ENCODE measurements around the gene HPSE2. TPM values are rescaled to one million over a fixed set of nuclear protein-coding genes. Genes with fewer than 3 reads are reported as not detected.

HPSE2 gene
- total RNA-seq, 2 experiments from 2014 or later = not detected

DNA sequence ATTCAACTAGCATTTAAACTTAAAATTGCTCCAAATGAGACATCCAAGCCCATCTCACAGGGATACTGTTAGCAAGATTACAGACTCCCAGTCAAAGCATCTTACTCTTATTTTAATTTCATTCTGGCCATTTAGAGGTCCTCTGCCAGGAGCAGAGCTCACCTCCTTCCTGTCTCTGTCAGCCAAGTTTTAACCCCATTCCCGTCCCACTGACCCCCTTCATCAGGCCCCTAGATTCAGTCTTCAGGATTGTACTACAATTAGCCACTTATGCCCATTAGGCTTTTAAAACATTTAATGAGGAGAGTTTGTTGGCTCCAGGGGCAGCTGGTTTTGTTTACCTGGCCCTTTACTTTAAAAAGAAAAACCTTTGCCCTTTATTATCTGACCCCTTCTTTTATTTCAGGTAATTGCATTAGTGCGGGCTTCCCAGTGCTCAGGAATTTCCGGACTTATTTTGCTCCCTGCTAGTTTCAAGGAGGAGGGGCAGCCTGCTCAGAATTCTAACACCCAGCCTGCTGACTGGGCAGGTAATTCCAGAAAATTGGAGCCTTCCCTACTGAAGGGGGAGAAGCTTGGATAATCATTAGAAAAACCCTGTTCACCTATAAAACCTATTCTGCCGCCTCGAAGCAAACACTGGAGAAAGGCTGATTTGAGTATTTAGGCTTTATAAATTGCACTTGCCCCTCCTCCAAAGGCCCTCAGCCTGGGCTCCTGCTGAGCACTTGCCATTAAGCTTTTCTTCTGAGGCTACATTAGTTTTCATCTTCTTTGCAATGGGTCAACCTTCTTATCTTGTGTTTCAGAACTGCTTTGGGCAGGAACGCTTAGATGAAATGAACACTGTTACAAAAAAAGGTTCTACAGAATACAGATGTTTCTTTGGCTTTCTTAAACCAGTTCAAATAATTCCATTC is 588.4 kb downstream of the HPSE2 start:
- Mint-ChIP-seq H3K4me3 (no peak overlapping the region), H3K27me3 (peaks cover 7% of the 10 kb centered on the region), H3K4me1 (no peaks in the 10 kb centered on the region), H3K36me3 (ENCODE audit: low read depth) (no peaks in the 10 kb centered on the region), H3K27ac (no peak overlapping the region), H3K9me3 (no peaks in the 10 kb centered on the region)
- POLR2A ChIA-PET = no interaction called here
- no peak for DNase-seq
- CTCF ChIA-PET = no interaction called here

DNA sequence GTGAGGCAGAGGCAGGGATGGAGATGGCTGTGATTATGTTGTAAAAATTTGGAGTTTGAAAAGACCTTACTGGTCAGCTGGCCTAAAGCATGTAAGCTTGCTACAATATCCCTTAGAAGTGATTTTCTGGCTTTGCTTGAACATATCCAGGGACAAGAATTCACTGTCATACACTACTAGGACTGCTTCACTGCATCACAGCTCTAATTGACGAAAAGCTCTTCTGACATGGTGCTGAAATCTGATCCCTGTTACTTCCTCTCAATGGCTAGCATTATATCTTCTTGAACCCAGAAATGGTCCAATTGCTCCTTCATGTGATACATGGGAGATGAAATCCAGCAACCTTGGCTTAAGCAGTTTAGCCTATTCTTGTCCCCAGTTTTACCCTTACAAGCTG is 591.2 kb downstream of the HPSE2 start:
- no peak for DNase-seq
- no peak overlapping the region for H3K4me3 Mint-ChIP-seq
- POLR2A ChIA-PET = no interaction called here
- H3K36me3 Mint-ChIP-seq (ENCODE audit: low read depth) = no peaks in the 10 kb centered on the region
- peaks cover 5% of the 10 kb centered on the region for H3K27me3 Mint-ChIP-seq
- no peaks in the 10 kb centered on the region for H3K4me1 Mint-ChIP-seq
- no peaks in the 10 kb centered on the region for H3K9me3 Mint-ChIP-seq
- CTCF ChIA-PET = no interaction called here
- H3K27ac Mint-ChIP-seq = no peak overlapping the region

DNA sequence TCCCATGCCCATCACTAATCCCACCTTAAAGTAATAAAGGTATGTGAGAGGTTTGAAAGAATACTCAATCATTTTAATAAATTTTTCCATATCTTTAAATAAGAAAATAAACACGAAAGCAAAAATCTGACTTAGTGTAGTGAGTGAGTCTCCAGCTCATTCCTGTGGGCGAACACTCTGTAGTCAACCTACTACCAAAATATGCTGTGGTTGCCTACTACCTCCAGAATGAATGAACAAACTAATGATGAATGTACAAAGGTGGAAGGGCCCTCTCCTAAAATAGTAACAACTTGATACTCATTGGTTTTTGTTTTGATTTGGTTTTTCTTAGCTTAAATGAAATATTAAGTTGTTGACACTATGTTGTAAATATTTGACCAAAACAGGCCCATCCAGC is 593.4 kb downstream of the HPSE2 start:
- no peaks in the 10 kb centered on the region for H3K4me1 Mint-ChIP-seq
- H3K9me3 Mint-ChIP-seq = no peaks in the 10 kb centered on the region
- H3K27ac Mint-ChIP-seq = no peak overlapping the region
- no peak overlapping the region for H3K4me3 Mint-ChIP-seq
- H3K36me3 Mint-ChIP-seq (ENCODE audit: low read depth) = no peaks in the 10 kb centered on the region
- DNase-seq = no peak
- POLR2A ChIA-PET = no interaction called here
- peaks cover 3% of the 10 kb centered on the region for H3K27me3 Mint-ChIP-seq
- CTCF ChIA-PET = no interaction called here

DNA sequence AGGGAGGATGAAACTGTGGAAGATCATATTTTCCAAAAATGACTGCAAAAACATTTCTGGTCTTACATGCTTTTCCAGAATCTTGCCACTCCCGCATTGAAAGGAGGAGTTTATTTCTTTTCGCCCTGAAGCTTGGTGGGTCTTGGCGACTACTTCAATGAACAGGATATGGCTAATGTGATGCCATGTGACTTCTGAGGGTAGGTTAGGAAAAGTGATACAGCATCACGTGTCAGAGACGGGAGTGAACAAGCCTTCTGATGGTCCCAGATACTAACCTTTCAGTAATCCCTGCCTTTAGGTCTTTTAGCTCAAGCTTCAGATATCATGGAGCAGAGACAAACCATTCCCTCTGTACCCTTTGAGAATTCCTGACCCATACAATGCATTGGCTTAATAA is 596.7 kb downstream of the HPSE2 start:
- H3K9me3 Mint-ChIP-seq = no peaks in the 10 kb centered on the region
- CTCF ChIA-PET = no interaction called here
- no peak overlapping the region for H3K27ac Mint-ChIP-seq

DNA sequence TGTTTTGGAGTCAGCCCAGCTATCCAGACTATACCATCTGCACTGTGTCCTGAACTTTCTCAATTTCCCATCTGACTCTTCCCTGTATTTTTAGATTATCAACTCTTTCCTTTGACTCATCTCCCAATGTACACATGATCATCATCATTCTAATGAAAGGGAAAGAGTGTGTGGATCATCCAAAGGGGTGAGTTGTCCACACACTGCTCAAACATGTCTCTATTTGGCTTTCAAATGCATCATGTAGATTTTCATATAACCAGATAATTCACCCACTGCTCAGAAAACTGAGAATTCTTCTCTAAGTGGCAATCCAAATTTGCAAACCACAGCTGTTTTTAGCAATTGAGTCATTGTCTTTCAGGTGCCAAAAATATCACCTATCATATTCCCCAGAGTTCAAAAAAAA is 598.7 kb downstream of the HPSE2 start:
- ChIA-PET CTCF (no interaction called here), POLR2A (no interaction called here)
- no peaks in the 10 kb centered on the region for H3K36me3 Mint-ChIP-seq (ENCODE audit: low read depth)
- no peaks in the 10 kb centered on the region for H3K27me3 Mint-ChIP-seq
- H3K4me3 Mint-ChIP-seq = no peak overlapping the region
- H3K9me3 Mint-ChIP-seq = no peaks in the 10 kb centered on the region
- DNase-seq = no peak
- H3K27ac Mint-ChIP-seq = no peak overlapping the region
- no peaks in the 10 kb centered on the region for H3K4me1 Mint-ChIP-seq

More for the DNA sequence above, 596.7 kb downstream of the HPSE2 start:
- H3K36me3 Mint-ChIP-seq (ENCODE audit: low read depth) = no peaks in the 10 kb centered on the region
- DNase-seq = no peak
- no peaks in the 10 kb centered on the region for H3K4me1 Mint-ChIP-seq
- POLR2A ChIA-PET = no interaction called here
- H3K27me3 Mint-ChIP-seq = no peaks in the 10 kb centered on the region
- H3K4me3 Mint-ChIP-seq = no peak overlapping the region

DNA sequence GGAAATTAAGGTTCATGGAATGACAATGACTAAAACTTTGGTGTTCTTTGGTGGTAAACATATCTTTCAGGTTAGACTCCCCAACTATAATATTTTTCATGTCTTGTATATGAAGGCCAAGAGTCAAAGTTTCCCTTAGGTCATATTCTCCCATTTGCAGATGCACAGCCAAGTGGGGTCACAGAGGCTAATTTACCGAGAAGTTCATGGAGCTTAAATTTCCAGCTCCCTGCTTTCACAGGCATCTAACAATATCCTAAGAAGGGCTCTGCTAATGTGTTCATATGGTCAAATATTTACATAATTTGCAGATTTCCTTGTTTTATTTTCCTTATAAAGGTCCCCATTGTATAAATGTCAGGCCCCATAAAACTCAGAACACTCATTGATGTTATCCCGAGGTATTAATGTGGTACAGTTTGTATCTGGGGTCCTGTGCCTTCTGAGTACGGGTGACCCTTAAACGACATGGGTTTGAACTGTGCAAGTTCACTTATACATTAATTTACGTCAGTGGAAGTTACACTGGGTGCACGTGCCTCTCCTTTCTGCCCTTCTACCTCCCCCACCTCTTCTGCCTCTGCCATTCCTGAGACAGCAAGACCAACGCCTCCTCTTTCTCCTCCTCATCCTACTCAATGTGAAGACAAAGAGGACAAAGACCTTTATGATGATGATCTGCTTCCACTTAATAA is 603.0 kb downstream of the HPSE2 start:
- no peak overlapping the region for H3K27ac Mint-ChIP-seq

DNA sequence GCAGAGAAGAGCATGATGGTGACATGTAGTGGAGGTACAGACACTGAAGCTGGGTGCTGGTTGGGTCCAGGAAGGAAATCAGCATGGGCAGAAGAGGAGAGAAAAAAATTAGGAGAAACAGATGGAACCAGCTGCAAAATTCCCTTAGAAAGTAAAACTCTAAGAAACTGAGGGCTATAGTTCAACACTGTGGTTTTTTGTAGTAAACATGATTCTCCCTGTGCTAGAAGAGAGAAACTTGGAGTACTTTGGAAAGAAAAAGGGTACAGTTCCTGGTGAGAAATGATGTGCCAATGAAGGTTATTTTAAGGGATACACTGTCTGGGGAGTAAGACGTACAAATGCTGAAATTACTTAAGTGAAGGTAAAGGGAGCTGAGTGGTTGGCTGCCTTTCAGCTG is 607.4 kb downstream of the HPSE2 start:
- CTCF ChIA-PET = no interaction called here
- no peak for DNase-seq
- POLR2A ChIA-PET = no interaction called here
- no peaks in the 10 kb centered on the region for H3K36me3 Mint-ChIP-seq (ENCODE audit: low read depth)
- no peaks in the 10 kb centered on the region for H3K4me1 Mint-ChIP-seq
- H3K4me3 Mint-ChIP-seq = no peak overlapping the region
- H3K27ac Mint-ChIP-seq = no peak overlapping the region
- no peaks in the 10 kb centered on the region for H3K9me3 Mint-ChIP-seq
- H3K27me3 Mint-ChIP-seq = peaks cover under 1% of the 10 kb centered on the region

More for the DNA sequence above, 603.0 kb downstream of the HPSE2 start:
- Mint-ChIP-seq H3K4me1 (no peaks in the 10 kb centered on the region), H3K4me3 (no peak overlapping the region), H3K27me3 (no peaks in the 10 kb centered on the region), H3K9me3 (no peaks in the 10 kb centered on the region), H3K36me3 (ENCODE audit: low read depth) (no peaks in the 10 kb centered on the region)
- CTCF ChIA-PET = no interaction called here
- DNase-seq = no peak
- POLR2A ChIA-PET = no interaction called here

DNA sequence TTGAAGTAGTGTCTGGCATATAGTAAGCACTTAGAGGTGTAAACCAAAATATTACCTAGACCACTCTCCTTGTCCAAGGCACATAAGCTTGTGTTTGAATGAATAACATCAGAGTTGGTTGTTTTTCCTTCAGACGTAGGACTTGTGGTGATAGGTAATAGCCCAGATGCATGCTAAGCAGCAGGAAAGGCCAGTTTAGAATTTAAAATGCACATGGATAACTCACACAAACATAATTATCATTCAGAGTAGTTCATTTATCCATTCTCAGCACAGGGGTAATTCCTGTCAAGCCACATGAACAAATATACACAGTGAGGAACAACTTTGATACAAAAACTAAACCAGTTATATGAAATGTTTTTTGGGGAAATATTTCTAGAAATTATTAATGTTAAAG is 607.9 kb downstream of the HPSE2 start:
- no peak for DNase-seq

DNA sequence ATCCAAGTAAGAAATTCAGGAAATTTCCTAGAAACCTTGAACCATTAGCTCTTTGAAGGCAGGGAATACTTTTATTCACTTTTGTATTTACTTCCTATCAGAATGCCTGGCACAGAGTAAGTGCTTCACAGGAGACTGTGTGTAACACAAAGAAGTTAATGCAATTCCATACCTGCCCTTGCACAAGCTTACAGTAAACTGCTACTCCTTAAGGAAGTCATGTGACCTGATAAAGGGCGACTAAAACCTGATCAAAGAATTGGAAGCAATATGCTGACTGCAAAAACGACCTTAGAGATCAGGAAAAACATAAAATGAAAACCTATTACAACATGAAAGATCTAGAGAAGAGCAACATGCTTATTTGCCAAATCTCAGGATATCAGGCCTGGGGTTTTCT is 610.7 kb downstream of the HPSE2 start:
- no peaks in the 10 kb centered on the region for H3K4me1 Mint-ChIP-seq
- POLR2A ChIA-PET = no interaction called here
- H3K4me3 Mint-ChIP-seq = no peak overlapping the region
- DNase-seq = no peak
- CTCF ChIA-PET = no interaction called here
- H3K27me3 Mint-ChIP-seq = peaks cover 5% of the 10 kb centered on the region
- no peaks in the 10 kb centered on the region for H3K9me3 Mint-ChIP-seq
- H3K36me3 Mint-ChIP-seq (ENCODE audit: low read depth) = no peaks in the 10 kb centered on the region
- no peak overlapping the region for H3K27ac Mint-ChIP-seq

More for the DNA sequence above, 607.9 kb downstream of the HPSE2 start:
- Mint-ChIP-seq H3K4me3 (no peak overlapping the region), H3K27ac (no peak overlapping the region), H3K36me3 (ENCODE audit: low read depth) (no peaks in the 10 kb centered on the region), H3K9me3 (no peaks in the 10 kb centered on the region), H3K27me3 (peaks cover 2% of the 10 kb centered on the region), H3K4me1 (no peaks in the 10 kb centered on the region)
- POLR2A ChIA-PET = no interaction called here
- CTCF ChIA-PET = no interaction called here

DNA sequence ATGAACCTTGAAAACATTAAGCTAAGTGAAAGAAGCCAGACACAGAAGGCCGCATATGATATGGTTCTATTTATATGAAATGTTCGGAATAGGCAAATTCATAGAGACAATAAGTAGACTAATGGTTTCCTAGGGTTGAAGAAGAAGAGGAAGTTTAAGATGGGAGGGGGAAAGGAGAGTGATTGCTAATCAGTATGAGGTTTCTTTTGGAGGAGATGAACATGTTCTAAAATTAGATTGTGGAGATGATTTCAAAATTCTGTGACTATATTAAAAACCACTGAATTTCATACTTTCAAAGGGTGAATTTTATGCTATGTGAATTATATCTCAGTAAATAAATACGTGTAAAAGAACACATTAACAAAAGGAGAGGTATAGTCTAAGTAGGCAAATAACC is 612.5 kb downstream of the HPSE2 start:
- DNase-seq = no peak
- no peak overlapping the region for H3K27ac Mint-ChIP-seq
- peaks cover 2% of the 10 kb centered on the region for H3K4me1 Mint-ChIP-seq
- no peak overlapping the region for H3K4me3 Mint-ChIP-seq
- H3K27me3 Mint-ChIP-seq = peaks cover 5% of the 10 kb centered on the region
- ChIA-PET POLR2A (no interaction called here), CTCF (no interaction called here)
- H3K36me3 Mint-ChIP-seq (ENCODE audit: low read depth) = no peaks in the 10 kb centered on the region
- H3K9me3 Mint-ChIP-seq = no peaks in the 10 kb centered on the region

DNA sequence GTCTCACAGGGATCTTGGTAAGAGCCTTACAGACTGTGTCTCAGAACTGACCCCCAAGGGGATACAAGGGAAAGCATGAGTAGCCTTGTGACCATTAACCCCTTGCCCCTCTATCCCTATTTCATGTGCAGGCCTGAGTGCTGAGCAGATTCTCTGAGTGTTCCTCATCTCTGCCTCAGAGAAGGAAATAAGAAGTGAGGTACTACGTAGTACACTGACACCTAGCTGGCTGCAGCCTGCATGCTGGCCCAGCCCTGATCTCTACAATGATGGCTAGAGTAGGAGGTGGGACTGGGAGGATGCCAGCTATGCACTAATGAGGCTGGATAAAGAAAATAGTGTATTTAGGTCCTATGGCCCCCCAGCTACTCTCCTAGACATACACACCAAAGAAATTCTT is 614.0 kb downstream of the HPSE2 start:
- no peak overlapping the region for H3K4me3 Mint-ChIP-seq
- H3K27me3 Mint-ChIP-seq = peaks cover 5% of the 10 kb centered on the region
- POLR2A ChIA-PET = no interaction called here
- H3K36me3 Mint-ChIP-seq (ENCODE audit: low read depth) = no peaks in the 10 kb centered on the region
- CTCF ChIA-PET = no interaction called here
- H3K9me3 Mint-ChIP-seq = no peaks in the 10 kb centered on the region
- H3K4me1 Mint-ChIP-seq = peaks cover 2% of the 10 kb centered on the region
- H3K27ac Mint-ChIP-seq = no peak overlapping the region
- no peak for DNase-seq

DNA sequence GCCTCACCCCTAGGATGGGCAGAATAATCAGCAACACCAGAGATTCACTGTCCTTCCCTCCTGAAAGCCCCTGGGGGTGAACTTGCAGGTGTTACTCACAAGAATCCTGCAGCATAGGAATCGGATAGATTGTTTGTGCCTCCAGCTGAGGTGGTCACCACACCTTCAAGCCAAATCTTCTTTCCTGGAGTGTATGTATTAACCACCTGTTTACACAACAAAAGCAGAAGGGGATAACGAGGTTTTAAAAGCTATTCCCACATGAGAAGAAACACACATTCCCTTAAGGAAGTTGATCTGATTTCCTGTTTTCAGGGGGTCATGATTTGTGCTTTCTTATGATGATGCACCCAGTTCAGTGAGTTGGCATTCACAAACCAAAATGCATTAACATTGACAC is 615.1 kb downstream of the HPSE2 start:
- no peak for DNase-seq
- Mint-ChIP-seq H3K4me3 (no peak overlapping the region), H3K9me3 (no peaks in the 10 kb centered on the region), H3K4me1 (peaks cover 2% of the 10 kb centered on the region), H3K36me3 (ENCODE audit: low read depth) (no peaks in the 10 kb centered on the region), H3K27ac (no peak overlapping the region), H3K27me3 (peaks cover 12% of the 10 kb centered on the region)
- POLR2A ChIA-PET = no interaction called here
- CTCF ChIA-PET = no interaction called here

DNA sequence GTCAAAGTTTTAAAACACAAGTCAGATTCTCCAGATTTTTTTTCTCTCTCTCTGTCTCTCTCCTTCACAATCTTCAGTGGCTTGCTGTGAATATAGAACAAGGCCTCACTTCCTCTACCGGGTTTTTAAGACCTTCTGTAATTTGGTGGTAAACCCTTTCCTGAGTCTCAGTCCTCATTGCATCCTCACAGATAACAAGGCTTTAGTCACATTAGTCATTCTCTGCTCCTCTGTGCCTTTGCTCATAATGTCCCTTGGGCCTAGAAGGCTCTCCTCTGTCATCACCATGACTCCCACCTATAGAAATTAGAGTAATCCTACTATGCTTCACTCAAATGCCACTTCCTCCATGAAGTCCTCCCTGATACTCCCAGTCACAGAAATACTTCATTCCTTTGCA is 616.2 kb downstream of the HPSE2 start:
- DNase-seq = no peak
- ChIA-PET POLR2A (no interaction called here), CTCF (no interaction called here)
- Mint-ChIP-seq H3K9me3 (no peaks in the 10 kb centered on the region), H3K4me3 (no peak overlapping the region), H3K36me3 (ENCODE audit: low read depth) (no peaks in the 10 kb centered on the region), H3K27ac (no peak overlapping the region), H3K4me1 (peaks cover 2% of the 10 kb centered on the region), H3K27me3 (peaks cover 12% of the 10 kb centered on the region)

Measured in activated CD4-positive, alpha-beta memory T cell treated with anti-CD3 and anti-CD28 coated beads, Interleukin-2, amount 10 ng/mL, durations not matched to agents 7 days and 5 days (primary cell).